Erythroblast (primary cell): ENCODE results near the gene F12.
A peak's percentile ranks its signal among the peaks of the same experiment; 100 is the strongest.
"Not testable (repeated sequence)": the region's sequence is repeated elsewhere in the genome, so short reads cannot be mapped to it uniquely, and the experiment has no call there.

Experiments
- DNase-seq, 2 experiments: peaks; one replicate each; lab custom pipeline; 2025; lab: John Stamatoyannopoulos, UW
- GATA1 ChIP-seq: IDR thresholded peaks from 2 replicates; pipeline ENCODE4 v1.6.1; 2011; ENCODE audit warnings: low read depth, mild to moderate bottlenecking, control low read depth, low read length, moderate library complexity
- POLR2A ChIP-seq: IDR thresholded peaks from 2 replicates; pipeline ENCODE4 v1.6.1; 2011; ENCODE audit warnings: mild to moderate bottlenecking, low read length

Gene F12

GRCh38 chr5:177364159-177364962 is 45.0 kb downstream of the F12 start:
- TF ChIP-seq POLR2A (no peak), GATA1 (no peak)
- DNase-seq, result no peak

GRCh38 chr5:177363565-177363964 is 45.8 kb downstream of the F12 start:
- TF ChIP-seq GATA1 (no peak), POLR2A (no peak)
- no peak for DNase-seq

GRCh38 chr5:177362610-177363507 is 46.5 kb downstream of the F12 start:
- DNase-seq, result peak; percentile 69 to 77
- TF ChIP-seq POLR2A (no peak), GATA1 (no peak)

GRCh38 chr5:177362292-177362609 is 47.1 kb downstream of the F12 start:
- TF ChIP-seq GATA1 (no peak), POLR2A (no peak)
- DNase-seq, result no peak

GRCh38 chr5:177361418-177362291 is 47.7 kb downstream of the F12 start:
- no peak for DNase-seq
- TF ChIP-seq GATA1 (no peak), POLR2A (no peak)

- DNase-seq, result not testable (repeated sequence)
Measured at GRCh38 chr5:177360740-177361139, 48.6 kb downstream of the F12 start.

GRCh38 chr5:177359860-177360259 is 49.5 kb downstream of the F12 start:
- no peak for DNase-seq
- TF ChIP-seq GATA1, result no peak
- no peak for TF ChIP-seq POLR2A

- TF ChIP-seq GATA1 (no peak), POLR2A (no peak)
- DNase-seq, result no peak
Measured at GRCh38 chr5:177359451-177359851, 49.9 kb downstream of the F12 start.

GRCh38 chr5:177358370-177358819 is 51.0 kb downstream of the F12 start:
- DNase-seq, result no peak

GRCh38 chr5:177357459-177358351 is 51.7 kb downstream of the F12 start, which contains the start of gene RGS14:
TSS of gene RGS14 (plus strand) at chr5:177357924. CDS start at chr5:177358025, 101 bp downstream.
- DNase-seq, result peak; percentile 51 to 65
- TF ChIP-seq GATA1 (no peak), POLR2A (peak; percentile 74)

More at GRCh38 chr5:177358370-177358819, 51.0 kb downstream of the F12 start:
- no peak for TF ChIP-seq GATA1
- peak; percentile 8 for TF ChIP-seq POLR2A

GRCh38 chr5:177357146-177357458 is 52.3 kb downstream of the F12 start:
- TF ChIP-seq GATA1 (no peak), POLR2A (no peak)
- DNase-seq, result no peak

- no peak for TF ChIP-seq POLR2A
- TF ChIP-seq GATA1, result no peak
- DNase-seq, result no peak
Measured at GRCh38 chr5:177356746-177357145, 52.6 kb downstream of the F12 start.

- no peak for DNase-seq
- TF ChIP-seq GATA1, result no peak
- no peak for TF ChIP-seq POLR2A
Measured at GRCh38 chr5:177355868-177356168, 53.5 kb downstream of the F12 start.
